Measurements from ENCODE around the gene PLEKHO1. TPM values are rescaled to one million over a fixed set of nuclear protein-coding genes. Genes with fewer than 3 reads are reported as not detected.
"Not testable (repeated sequence)": the region's sequence is repeated elsewhere in the genome, so short reads cannot be mapped to it uniquely, and the experiment has no call there.

Gene PLEKHO1
- polyA plus RNA-seq, 1 donor from 2014 or later: 213 TPM

DNA sequence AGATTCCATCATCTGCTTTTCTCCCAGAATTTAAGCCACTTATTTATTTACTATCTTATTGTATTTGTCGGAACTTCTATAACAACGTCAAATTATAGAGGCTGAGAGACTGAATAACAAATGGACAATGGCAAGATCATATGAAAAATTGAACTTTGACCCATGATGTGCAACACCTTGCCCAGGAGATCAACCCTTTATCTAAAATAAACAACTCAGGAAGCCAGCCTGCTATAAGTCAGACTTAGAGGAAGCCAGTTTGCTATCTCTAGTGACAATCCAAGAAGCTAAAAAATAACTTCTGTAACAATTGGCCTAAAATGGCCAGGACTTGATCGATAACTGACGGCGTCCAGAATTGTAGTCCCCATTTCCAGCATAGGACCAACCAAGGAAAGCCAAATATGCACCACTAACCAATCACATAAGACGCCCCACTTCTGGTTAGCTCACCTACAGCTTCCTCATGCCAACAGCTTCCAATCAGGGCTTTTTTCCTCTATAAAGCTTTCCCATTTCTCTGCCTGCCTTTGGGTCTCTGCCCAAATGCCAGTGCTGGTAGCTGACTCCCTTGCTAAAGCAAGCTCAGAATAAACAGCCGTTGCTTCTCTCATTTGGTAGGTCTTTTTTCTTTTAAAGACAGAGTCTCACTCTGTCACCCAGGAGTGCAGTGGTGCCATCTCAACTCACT lies 57.7 kb downstream of the PLEKHO1 start:
- Histone ChIP-seq H4K20me1 (ENCODE audit: insufficient read depth) (no peaks in the 10 kb centered on the region), H3K9me3 (ENCODE audit: low read length) (no peaks in the 10 kb centered on the region), H3F3A (ENCODE audit: insufficient read depth, low read length, poor library complexity, severe bottlenecking) (no peaks in the 10 kb centered on the region), H3K4me2 (ENCODE audit: low read length) (no peak overlapping the region), H2AFZ (ENCODE audit: low read depth, low read length) (no peak overlapping the region), H3K36me3 (ENCODE audit: insufficient read depth, low read length) (no peaks in the 10 kb centered on the region), H3K27ac (ENCODE audit: low read length) (no peak overlapping the region), H3K9me2 (ENCODE audit: insufficient read depth, low read length) (no peaks in the 10 kb centered on the region), H3K27me3 (ENCODE audit: insufficient read depth, low read depth, low read length) (no peaks in the 10 kb centered on the region), H3K79me2 (replicated peaks; ENCODE audit: insufficient read depth, low read length) (no peaks in the 10 kb centered on the region), H3K9ac (ENCODE audit: low read length) (no peak overlapping the region), H3K4me3 (ENCODE audit: low read length) (no peak overlapping the region)
- TF ChIP-seq EZH2 (IDR thresholded peaks at IDR 0.05; ENCODE audit: borderline replicate concordance, insufficient read depth, low read length, poor library complexity, severe bottlenecking) (no peak), RAD21 (conservative IDR thresholded peaks at IDR 0.05) (no peak), TAF1 (IDR thresholded peaks at IDR 0.05; ENCODE audit: low read depth) (no peak), POLR2AphosphoS5 (IDR thresholded peaks at IDR 0.05) (no peak)
- TF ChIP-seq, protein P1, sequence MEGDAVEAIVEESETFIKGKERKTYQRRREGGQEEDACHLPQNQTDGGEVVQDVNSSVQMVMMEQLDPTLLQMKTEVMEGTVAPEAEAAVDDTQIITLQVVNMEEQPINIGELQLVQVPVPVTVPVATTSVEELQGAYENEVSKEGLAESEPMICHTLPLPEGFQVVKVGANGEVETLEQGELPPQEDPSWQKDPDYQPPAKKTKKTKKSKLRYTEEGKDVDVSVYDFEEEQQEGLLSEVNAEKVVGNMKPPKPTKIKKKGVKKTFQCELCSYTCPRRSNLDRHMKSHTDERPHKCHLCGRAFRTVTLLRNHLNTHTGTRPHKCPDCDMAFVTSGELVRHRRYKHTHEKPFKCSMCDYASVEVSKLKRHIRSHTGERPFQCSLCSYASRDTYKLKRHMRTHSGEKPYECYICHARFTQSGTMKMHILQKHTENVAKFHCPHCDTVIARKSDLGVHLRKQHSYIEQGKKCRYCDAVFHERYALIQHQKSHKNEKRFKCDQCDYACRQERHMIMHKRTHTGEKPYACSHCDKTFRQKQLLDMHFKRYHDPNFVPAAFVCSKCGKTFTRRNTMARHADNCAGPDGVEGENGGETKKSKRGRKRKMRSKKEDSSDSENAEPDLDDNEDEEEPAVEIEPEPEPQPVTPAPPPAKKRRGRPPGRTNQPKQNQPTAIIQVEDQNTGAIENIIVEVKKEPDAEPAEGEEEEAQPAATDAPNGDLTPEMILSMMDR (IDR thresholded peaks at IDR 0.05; ENCODE audit: poor library complexity, severe bottlenecking): no peak
- TF ChIP-seq, protein P2, sequence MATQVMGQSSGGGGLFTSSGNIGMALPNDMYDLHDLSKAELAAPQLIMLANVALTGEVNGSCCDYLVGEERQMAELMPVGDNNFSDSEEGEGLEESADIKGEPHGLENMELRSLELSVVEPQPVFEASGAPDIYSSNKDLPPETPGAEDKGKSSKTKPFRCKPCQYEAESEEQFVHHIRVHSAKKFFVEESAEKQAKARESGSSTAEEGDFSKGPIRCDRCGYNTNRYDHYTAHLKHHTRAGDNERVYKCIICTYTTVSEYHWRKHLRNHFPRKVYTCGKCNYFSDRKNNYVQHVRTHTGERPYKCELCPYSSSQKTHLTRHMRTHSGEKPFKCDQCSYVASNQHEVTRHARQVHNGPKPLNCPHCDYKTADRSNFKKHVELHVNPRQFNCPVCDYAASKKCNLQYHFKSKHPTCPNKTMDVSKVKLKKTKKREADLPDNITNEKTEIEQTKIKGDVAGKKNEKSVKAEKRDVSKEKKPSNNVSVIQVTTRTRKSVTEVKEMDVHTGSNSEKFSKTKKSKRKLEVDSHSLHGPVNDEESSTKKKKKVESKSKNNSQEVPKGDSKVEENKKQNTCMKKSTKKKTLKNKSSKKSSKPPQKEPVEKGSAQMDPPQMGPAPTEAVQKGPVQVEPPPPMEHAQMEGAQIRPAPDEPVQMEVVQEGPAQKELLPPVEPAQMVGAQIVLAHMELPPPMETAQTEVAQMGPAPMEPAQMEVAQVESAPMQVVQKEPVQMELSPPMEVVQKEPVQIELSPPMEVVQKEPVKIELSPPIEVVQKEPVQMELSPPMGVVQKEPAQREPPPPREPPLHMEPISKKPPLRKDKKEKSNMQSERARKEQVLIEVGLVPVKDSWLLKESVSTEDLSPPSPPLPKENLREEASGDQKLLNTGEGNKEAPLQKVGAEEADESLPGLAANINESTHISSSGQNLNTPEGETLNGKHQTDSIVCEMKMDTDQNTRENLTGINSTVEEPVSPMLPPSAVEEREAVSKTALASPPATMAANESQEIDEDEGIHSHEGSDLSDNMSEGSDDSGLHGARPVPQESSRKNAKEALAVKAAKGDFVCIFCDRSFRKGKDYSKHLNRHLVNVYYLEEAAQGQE (IDR thresholded peaks at IDR 0.05; ENCODE audit: borderline replicate concordance): no peak

DNA sequence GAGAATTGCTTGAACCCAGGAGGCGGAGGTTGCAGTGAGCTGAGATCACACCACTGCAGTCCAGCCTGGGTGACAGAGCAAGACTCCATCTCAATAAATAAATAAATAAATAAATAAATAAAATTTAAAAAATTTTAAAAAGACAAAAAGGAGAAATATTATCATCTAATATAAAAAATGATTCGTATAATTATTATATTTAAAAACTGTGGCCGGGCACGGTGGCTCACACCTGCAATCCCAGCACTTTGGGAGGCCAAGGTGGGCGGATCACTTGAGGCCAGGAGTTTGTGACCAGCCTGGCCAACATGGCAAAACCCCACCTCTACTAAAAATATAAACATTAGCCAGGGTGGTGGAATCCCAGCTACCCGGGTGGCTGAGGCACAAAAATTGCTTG lies 58.7 kb downstream of the PLEKHO1 start:
- not testable (repeated sequence) for H3K27me3 ChIP-seq (ENCODE audit: insufficient read depth, low read depth, low read length); H3K9ac ChIP-seq (ENCODE audit: low read length); H3F3A ChIP-seq (ENCODE audit: insufficient read depth, low read length, poor library complexity, severe bottlenecking); H3K4me3 ChIP-seq (ENCODE audit: low read length); H3K9me2 ChIP-seq (ENCODE audit: insufficient read depth, low read length); H3K9me3 ChIP-seq (ENCODE audit: low read length); H3K4me2 ChIP-seq (ENCODE audit: low read length); H3K36me3 ChIP-seq (ENCODE audit: insufficient read depth, low read length); H3K79me2 ChIP-seq (replicated peaks; ENCODE audit: insufficient read depth, low read length); H4K20me1 ChIP-seq (ENCODE audit: insufficient read depth); H3K27ac ChIP-seq (ENCODE audit: low read length); H2AFZ ChIP-seq (ENCODE audit: low read depth, low read length)

Other genes with a start within 250 kb of the PLEKHO1 start
- gene SV2A, start 232.1 kb upstream of the PLEKHO1 start, polyA plus RNA-seq: 78.1 and 95.3 TPM in 2 replicates
- gene SF3B4, start 222.1 kb upstream of the PLEKHO1 start, polyA plus RNA-seq: 7.8 and 14.1 TPM in 2 replicates
- 0.58 and 1.6 TPM in 2 replicates for gene MTMR11, start 213.0 kb upstream of the PLEKHO1 start, polyA plus RNA-seq
- gene OTUD7B, start 139.2 kb upstream of the PLEKHO1 start, polyA plus RNA-seq: 2.1 and 5.4 TPM in 2 replicates
- 150 and 174 TPM in 2 replicates for gene VPS45, start 82.1 kb upstream of the PLEKHO1 start, polyA plus RNA-seq
- 16.6 and 17.9 TPM in 2 replicates for gene ANP32E, start 86.2 kb downstream of the PLEKHO1 start, polyA plus RNA-seq
- 1.1 and 1.5 TPM in 2 replicates for gene CA14, start 107.9 kb downstream of the PLEKHO1 start, polyA plus RNA-seq
- gene APH1A, start 119.1 kb downstream of the PLEKHO1 start, polyA plus RNA-seq: 164 and 167 TPM in 2 replicates
- 2.6 and 17.1 TPM in 2 replicates for gene C1orf54, start 122.9 kb downstream of the PLEKHO1 start, polyA plus RNA-seq
- gene CIART, start 132.6 kb downstream of the PLEKHO1 start, polyA plus RNA-seq: 7.3 and 9.1 TPM in 2 replicates
- gene MRPS21, start 143.9 kb downstream of the PLEKHO1 start, polyA plus RNA-seq: 170 TPM in 2 replicates
- 86.1 and 92.1 TPM in 2 replicates for gene PRPF3, start 171.6 kb downstream of the PLEKHO1 start, polyA plus RNA-seq
- 7.2 and 8.6 TPM in 2 replicates for gene RPRD2, start 214.2 kb downstream of the PLEKHO1 start, polyA plus RNA-seq